Measurements from ENCODE around the gene NPTX1. TPM values are rescaled to one million over a fixed set of nuclear protein-coding genes. Genes with fewer than 3 reads are reported as not detected.

Gene NPTX1
- total and polyA plus RNA-seq, 9 of the 15 experiments (the other 6 are each of a cell fraction or from before 2014, with no cell fraction given) = 0.04 TPM; not detected in 8

DNA sequence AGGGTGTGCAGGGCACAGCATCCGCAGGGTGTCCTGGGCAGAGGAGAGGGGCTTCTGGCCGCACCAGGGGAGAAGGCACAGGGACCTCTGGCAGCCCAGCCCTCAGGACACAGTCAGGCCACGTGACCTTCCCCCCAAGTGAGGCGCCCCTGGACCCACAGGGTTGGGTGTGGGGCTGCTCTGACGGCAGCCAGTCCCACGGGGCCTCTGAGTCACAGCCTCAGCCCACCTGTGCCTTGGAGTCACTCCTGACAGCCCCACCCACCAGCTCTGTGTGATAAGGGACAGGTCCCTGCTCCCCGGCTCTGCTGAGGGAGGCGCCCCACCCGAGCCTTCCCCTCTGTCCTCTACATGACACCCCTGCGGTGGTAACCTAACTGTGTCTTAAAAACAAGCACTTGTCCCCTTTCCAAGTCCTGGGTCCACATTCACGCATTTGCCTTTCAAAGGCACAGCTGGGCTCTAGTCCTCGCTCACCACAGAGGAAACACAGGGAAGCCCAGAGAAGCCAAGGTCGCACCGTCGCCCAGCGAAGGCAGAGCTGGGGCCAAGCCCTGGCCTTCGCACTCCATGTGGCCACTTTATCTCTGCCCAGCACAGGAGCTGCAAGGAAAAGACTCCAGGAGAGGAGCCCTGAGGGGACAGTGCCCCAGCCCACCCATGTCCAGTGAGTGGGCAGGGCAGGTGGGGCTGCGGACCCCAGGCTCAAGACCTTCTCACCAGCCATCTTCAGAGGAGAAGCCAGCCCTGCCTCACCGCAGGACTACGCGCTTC, 5.1 kb upstream of the NPTX1 start:
- Histone ChIP-seq H4K20me1 (replicated peaks; ENCODE audit: control insufficient read depth, insufficient read depth, low read length) (0 out of 2 replicates have a peak, but pooled peaks cover 5% of the 10 kb centered on the region), H3K9me1 (ENCODE audit: control insufficient read depth, insufficient read depth, low read length) (no peaks in the 10 kb centered on the region), H3K4me3 (no peak overlapping the region), H3K27ac (ENCODE audit: extremely low read depth, low read depth, low read length) (no peak overlapping the region), H3K9me3 (replicated peaks; ENCODE audit: control insufficient read depth, insufficient read depth, low read depth, low read length) (no peaks in the 10 kb centered on the region), H3K36me3 (ENCODE audit: control insufficient read depth, insufficient read depth, low read length) (no peaks in the 10 kb centered on the region), H2AFZ (ENCODE audit: low read depth, low read length) (no peak overlapping the region), H3K9ac (ENCODE audit: insufficient read depth in 1 of 2, low read depth in 2 of 2, low read length in 2 of 2) (peak overlapping the region in 1 of 2 experiments; percentile 68; a peak in 1 of 4 replicates), H3K4me1 (replicated peaks in 1 of 2; ENCODE audit: control insufficient read depth in 2 of 2, insufficient read depth in 2 of 2, low read length in 2 of 2) (peaks cover 0 to 45% of the 10 kb centered on the region in 2 experiments; a peak in 3 of 5 replicates), H3K79me2 (ENCODE audit: control insufficient read depth, insufficient read depth, low read length) (no peaks in the 10 kb centered on the region), H3K27me3 (ENCODE audit: control insufficient read depth in 2 of 2, insufficient read depth in 2 of 2, low read length in 2 of 2) (peaks cover 17 to 82% of the 10 kb centered on the region in 2 experiments; a peak in 3 of 5 replicates), H3K4me2 (ENCODE audit: insufficient read depth, low read length) (no peak overlapping the region)
- WGBS (ENCODE audit: insufficient coverage, low coverage, missing lambda C conversion rate) = 17% methylated on average over 20 of the region's 21 CpGs
- ChIA-PET POLR2A (interaction anchor here (1.0 kb wide), 1 partner anchor 27 kb away, joined by 3 read pairs; no protein-coding TSS in a partner anchor), CTCF (ENCODE audit: low intra/inter-chr PET ratio) (no interaction called here)
- FAIRE-seq (no peak), DNase-seq (ENCODE audit: extremely low read depth in 1 of 4, low spot score in 3 of 4) (peak; percentile 51 to 82 (median 66)), ATAC-seq (peak; percentile 57)
- TF ChIP-seq ZNF511 (CRISPR knock-in tag; IDR thresholded peaks at IDR 0.05) (no peak), ZNF133 (CRISPR knock-in tag; IDR thresholded peaks at IDR 0.05) (no peak), ZBED1 (IDR thresholded peaks at IDR 0.05) (no peak), CBX2 (IDR thresholded peaks at IDR 0.05; ENCODE audit: insufficient read depth, low read length, poor library complexity, severe bottlenecking) (no peak), ZNF134 (CRISPR knock-in tag; conservative IDR thresholded peaks at IDR 0.05) (no peak), MXI1 (IDR thresholded peaks at IDR 0.05; ENCODE audit: low read depth, low read length) (no peak), ARID2 (IDR thresholded peaks at IDR 0.05) (no peak), KAT7 (CRISPR knock-in tag; IDR thresholded peaks at IDR 0.05; ENCODE audit: borderline replicate concordance) (no peak), RAD51 (IDR thresholded peaks at IDR 0.05; ENCODE audit: borderline replicate concordance, low read depth) (peak; percentile 39; the same call in 1 of the 2 replicates), USF1 (CRISPR knock-in tag; IDR thresholded peaks at IDR 0.05) (peak; percentile 58), CGGBP1 (CRISPR knock-in tag; IDR thresholded peaks at IDR 0.05) (no peak), ZNF274 (IDR thresholded peaks at IDR 0.05; ENCODE audit: borderline replicate concordance, low read depth, low read length) (no peak), KDM2B (CRISPR knock-in tag; IDR thresholded peaks at IDR 0.05) (no peak), MAX (CRISPR knock-in tag; IDR thresholded peaks at IDR 0.05) (0 out of 2 replicates have a peak, but pooled peaks have one; percentile 13), ZNF431 (CRISPR knock-in tag; IDR thresholded peaks at IDR 0.05) (no peak)
- TF ChIP-seq, protein P1, sequence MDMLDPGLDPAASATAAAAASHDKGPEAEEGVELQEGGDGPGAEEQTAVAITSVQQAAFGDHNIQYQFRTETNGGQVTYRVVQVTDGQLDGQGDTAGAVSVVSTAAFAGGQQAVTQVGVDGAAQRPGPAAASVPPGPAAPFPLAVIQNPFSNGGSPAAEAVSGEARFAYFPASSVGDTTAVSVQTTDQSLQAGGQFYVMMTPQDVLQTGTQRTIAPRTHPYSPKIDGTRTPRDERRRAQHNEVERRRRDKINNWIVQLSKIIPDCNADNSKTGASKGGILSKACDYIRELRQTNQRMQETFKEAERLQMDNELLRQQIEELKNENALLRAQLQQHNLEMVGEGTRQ (CRISPR knock-in tag; IDR thresholded peaks at IDR 0.05) = peak; percentile 56
- TF ChIP-seq, protein P2, sequence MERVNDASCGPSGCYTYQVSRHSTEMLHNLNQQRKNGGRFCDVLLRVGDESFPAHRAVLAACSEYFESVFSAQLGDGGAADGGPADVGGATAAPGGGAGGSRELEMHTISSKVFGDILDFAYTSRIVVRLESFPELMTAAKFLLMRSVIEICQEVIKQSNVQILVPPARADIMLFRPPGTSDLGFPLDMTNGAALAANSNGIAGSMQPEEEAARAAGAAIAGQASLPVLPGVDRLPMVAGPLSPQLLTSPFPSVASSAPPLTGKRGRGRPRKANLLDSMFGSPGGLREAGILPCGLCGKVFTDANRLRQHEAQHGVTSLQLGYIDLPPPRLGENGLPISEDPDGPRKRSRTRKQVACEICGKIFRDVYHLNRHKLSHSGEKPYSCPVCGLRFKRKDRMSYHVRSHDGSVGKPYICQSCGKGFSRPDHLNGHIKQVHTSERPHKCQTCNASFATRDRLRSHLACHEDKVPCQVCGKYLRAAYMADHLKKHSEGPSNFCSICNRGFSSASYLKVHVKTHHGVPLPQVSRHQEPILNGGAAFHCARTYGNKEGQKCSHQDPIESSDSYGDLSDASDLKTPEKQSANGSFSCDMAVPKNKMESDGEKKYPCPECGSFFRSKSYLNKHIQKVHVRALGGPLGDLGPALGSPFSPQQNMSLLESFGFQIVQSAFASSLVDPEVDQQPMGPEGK (CRISPR knock-in tag; IDR thresholded peaks at IDR 0.05; ENCODE audit: borderline replicate concordance) = no peak
- intact Hi-C loops (cut with micrococcal nuclease) = no loop called here
- in situ Hi-C loops (cut with MboI) = no loop called here
- BruUV-seq (replicated peaks) = no TSS peak
